Hippocampal formation (tissue), 2 donors: Measurements from ENCODE around the gene TFG.
"Not testable (repeated sequence)": the region's sequence is repeated elsewhere in the genome, so short reads cannot be mapped to it uniquely, and the experiment has no call there.

Source experiments
- DNase-seq, 2 donors: peaks; one replicate each; lab custom pipeline; 2025; lab: John Stamatoyannopoulos, UW

TFG gene

GRCh38 chr3:100708989-100709841 lies at the start of gene TFG:
TFG (plus strand) TSS chr3:100709494; CDS start chr3:100713686, 4,192 bp downstream.
- DNase-seq = peak; percentile 96 to 98

DNA sequence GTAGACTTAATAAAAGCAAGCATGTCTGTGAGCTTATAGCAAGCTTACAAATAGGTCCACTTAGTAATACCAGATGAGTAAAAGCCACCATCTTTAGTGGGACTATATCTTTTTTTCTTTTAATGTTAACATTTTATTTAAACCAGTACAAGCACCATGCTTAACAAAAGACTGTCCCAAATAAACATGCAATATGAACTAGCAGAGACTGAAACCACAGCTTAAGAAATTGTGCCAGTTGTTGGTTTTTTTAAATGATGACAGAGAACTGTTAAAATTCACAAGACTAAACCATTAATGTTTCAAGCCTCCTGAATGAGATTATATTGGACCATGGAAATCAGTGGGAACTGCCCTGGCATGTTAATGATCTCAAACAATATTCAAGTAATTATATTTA lies 48.0 kb upstream of the TFG start:
- not testable (repeated sequence) for DNase-seq

DNA sequence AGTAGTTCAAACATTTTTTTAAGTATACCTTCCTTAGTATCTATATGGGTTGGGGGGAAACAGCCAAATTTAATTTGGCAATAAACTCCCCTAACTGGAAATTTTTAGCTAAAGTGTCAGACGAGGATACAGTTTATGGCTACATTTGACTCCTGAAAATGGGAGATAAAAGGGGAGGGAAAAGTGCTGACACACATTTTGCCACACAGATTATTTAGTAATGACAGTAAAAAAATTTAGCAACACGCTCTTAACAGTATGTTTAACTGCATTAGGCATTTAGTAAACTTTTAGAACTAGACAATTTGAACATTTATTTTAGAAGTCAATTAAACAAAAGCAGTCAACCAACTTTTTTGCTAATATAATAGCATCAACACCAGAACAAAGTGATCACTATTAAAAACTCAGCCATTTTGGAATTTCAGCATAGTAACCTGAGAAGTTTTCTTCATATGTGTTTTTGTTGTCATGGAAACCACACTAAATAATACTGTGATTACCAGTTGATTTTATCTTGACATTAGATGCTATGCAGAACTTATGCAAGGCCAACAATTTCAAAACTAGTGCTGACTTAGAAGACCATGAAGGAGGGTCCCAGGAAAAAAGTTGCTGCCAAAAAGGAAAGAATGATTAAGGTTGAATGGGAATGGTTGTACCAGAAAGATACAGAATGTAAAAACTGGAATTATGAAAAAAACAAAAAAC lies 47.0 kb upstream of the TFG start:
- DNase-seq = no peak

DNA sequence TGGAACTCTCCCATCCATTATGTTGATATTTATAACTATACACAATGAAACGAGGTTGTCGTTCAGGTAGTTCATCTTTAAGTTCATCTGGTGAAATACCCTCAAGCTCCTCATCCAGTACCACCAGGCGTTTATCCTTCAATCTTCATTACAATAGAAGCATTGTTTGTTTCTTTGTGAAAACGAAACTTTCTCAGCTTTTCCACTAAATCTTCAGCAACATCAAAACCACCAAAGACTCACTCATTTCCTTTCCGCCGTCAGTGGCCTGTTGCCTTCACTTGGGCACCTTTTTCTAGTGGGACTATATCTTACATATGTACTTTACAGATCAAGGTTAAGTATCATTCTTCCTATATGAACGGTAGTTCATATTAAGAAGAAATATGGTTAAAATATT lies 44.1 kb upstream of the TFG start:
- no peak for DNase-seq

DNA sequence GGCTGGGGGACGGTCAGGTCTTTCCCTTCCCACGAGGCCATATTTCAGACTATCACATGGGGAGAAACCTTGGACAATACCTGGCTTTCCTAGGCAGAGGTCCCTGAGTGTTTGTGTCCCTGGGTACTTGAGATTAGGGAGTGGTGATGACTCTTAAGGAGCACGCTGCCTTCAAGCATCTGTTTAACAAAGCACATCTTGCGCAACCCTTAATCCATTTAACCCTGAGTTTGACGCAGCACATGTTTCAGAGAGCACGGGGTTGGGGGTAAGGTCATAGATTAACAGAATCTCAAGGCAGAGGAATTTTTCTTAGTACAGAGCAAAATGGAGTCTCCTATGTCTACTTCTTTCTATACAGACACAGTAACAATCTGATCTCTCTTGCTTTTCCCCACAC lies 42.6 kb upstream of the TFG start:
- DNase-seq = not testable (repeated sequence)

DNA sequence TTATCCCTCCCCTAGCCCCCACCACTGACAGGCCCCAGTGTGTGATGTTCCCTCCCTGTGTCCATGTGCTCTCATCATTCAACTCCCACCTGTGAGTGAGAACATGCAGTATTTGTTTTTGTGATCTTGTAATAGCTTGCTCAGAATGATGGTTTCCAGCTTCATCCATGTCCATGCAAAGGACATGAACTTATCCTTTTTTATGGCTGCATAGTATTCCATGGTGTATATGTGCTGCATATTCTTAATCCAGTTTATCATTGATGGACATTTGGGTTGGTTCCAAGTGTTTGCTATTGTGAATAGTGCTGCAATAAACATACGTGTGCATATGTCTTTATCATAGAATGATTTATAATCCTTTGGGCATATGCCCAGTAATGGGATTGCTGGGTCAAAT lies 42.0 kb upstream of the TFG start:
- DNase-seq = not testable (repeated sequence)

- not testable (repeated sequence) for DNase-seq
Measured at GRCh38 chr3:100670995-100671394, 38.3 kb upstream of the TFG start.

DNA sequence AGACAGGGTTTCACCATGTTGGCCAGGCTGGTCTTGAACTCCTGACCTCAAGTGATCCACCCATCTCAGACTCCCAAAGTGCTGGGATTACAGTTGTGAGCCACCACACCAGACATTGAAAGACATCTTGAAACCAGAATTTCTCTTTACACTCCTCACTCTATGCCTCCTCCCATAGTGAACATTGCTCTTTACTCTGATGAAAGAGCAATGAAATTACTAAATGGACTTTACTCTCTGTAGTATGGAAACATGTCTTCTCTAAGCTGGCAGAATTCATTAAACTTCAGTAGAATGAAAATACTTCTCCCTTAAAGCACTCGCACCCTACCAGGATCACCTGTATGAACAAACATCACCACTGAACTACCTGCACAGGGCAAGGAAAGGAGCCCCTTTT lies 27.8 kb upstream of the TFG start:
- no peak for DNase-seq

DNA sequence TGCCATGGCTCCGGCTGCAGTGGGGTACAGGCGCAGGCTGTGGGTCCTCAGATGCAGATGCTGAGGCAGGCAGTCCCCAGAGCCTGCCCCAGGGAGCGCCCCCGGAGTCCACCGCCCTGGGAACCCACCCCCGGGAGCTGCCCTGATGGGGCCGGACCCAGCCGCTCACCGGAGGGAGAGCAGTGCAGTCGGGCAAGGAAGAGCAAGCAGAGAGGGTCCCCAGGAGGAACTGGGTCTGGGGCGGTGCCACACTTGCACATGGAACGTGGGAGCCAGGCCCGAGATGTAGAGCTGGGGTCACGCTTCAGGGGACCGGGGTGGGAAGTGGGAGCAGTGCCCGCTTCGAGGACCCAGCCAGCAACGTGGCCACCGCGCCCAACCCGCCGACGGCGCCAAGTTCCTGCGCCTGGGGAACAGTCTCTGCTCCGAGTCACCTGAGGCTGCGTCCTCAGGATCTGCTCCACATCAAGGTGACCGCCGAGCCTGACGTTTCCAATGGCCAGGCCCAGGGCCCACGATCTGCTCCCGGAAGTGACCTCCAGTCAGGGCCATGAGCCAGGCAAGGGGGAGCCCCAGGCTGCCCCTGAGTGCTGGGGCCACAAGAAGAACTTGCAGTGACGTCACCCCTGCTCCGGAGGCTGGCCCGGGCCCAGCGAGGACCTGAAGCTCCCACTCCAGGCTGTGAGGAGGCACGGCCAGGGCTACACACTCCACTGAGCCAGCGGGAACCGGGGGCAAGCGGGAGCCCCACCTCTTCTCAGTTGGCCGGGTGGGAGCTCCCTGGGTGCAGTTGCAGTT lies 27.0 kb upstream of the TFG start:
- DNase-seq = no peak

GRCh38 chr3:100682854-100683760 lies 26.2 kb upstream of the TFG start:
- DNase-seq = no peak

DNA sequence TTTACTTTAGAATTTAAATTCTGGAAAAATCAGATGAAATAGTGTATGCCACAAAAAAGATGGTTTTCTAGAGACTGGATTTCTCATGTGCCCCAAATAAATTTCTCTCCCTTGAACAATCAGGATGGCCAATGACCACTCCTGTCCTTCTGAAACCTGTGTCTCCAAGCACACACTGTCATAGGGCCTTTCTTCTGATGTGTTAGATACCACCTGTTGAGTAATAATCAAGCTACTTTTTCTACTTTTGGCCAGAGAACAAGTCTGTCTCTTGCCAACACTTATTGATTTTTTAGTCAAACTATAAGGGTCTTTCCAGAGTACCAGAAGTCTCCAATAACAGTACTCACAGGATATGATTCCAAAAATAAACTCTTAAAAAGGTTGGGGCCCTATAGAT lies 16.1 kb upstream of the TFG start:
- DNase-seq = no peak

DNA sequence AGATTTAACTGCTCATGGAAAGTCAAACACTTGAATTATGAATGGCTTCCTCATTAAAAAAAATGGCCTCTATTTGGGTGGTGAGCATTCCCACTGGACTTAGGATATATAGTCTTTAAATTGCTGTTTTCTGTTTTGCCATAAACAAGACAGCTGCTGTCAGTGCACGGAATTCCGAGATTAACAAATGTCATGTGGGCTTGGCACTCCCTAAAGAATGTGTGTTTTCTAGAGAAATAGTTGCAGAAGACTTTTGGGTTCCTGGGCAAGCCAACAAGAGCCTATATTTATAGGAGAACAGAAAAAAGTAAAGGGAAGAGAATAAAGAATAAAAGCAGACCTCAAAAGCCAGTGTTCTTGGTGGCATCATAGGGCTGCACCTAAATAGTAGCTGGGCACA lies 13.6 kb upstream of the TFG start:
- no peak for DNase-seq

DNA sequence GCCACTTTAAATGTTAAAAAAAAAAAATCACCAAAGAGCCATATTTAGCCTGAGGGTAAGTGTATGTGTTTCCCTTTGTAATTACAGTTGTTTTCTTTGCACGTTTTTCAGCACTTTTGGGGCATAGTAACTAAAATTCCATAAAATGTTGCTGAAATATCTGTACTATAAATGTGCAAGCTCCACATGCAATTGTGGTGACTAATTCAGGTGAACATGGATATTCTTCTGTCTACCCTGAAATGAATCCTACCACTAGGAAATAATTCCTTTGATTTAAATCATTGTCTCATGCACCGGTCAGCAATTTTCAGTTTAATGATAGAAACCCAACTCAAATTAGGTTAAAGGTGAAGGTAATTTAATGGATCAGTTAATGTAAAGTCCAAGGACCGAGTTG lies 13.1 kb upstream of the TFG start:
- DNase-seq = no peak

GRCh38 chr3:100697172-100697571 lies 12.1 kb upstream of the TFG start:
- DNase-seq = no peak

GRCh38 chr3:100697723-100698285 lies 11.5 kb upstream of the TFG start:
- no peak for DNase-seq

GRCh38 chr3:100698736-100699135 lies 10.6 kb upstream of the TFG start:
- DNase-seq = no peak

GRCh38 chr3:100700708-100701107 lies 8.6 kb upstream of the TFG start:
- DNase-seq = no peak

GRCh38 chr3:100702082-100702979 lies 7.0 kb upstream of the TFG start:
- DNase-seq = no peak

- no peak for DNase-seq
Measured at GRCh38 chr3:100702980-100703345, 6.3 kb upstream of the TFG start.

DNA sequence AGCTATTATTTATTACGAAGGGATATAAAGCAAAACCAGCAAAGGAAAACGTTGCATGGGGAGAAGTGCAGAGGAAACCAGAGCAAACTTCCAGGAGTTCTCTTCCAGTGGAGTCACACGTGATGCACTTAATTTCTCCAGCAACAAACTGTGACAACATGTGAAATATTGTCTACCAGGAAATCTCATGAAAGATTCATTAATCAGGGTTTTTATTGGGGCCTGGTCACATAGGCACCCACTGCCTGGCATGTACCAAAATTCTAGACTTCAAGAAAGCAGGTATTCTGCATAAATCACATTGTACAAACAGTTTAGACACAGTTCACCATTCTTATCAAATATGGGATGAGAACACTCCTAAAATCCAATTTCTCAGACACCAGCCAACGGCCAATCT lies 5.4 kb upstream of the TFG start:
- DNase-seq = no peak
